ENCODE results near the gene AP2A2. TPM values are rescaled to one million over a fixed set of nuclear protein-coding genes. Genes with fewer than 3 reads are reported as not detected.

Gene AP2A2
- total and polyA plus RNA-seq, 2 donors, result 26.5 to 51.4 TPM

DNA sequence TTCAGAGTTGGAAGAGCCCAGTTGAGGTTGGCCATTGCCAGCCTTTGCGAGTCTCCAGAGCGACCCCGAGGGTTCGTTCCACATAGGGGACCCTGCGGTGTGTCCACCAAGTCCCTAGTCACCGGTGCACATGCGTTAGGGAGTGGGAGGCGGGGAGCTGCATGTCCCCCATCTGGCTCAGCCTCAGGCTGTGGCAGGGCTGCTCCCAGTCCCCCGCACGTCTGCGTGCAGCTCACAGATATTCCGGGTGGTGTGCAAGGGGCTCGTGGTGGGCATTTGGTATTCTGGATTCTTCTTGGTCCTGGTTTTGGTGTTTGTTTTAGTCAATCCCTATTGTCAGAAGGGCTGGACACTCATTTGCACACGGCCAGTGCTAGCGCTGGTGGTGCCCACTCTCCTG is 62.0 kb downstream of the AP2A2 start:
- DNase-seq (ENCODE audit: extremely low spot score), result no peak
- H3K27ac ChIP-seq (ENCODE audit: low read depth), result no peak overlapping the region
- peaks cover 3% of the 10 kb centered on the region for H3K36me3 ChIP-seq (ENCODE audit: insufficient read depth)
- no peak overlapping the region for H3K4me3 ChIP-seq (ENCODE audit: low read depth, low read length)
- WGBS, result 94% methylated on average over 15 of the region's 15 CpGs
- no peaks in the 10 kb centered on the region for H3K4me1 ChIP-seq (ENCODE audit: insufficient read depth)

DNA sequence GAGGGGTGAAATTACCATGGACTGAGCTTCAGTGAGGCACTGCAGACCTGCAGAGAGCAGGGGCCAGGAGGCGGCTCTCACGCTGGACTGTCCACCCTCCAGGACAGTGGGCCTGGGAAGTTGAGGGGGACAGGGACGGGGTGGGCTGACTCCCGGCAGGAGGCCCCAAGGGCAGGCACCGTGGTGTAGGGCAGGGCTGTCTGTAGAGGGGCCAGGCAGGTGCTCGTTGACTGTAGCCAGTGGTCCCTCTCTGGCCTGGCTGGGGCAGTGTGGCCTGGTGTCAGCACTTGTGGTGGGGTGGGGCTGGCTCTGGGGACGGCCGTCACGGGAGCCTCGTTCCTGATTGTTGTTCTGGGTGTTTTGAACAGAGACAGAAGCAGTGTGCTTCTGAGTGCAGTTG is 64.4 kb downstream of the AP2A2 start:
- Histone ChIP-seq H3K36me3 (ENCODE audit: insufficient read depth) (peaks cover 7% of the 10 kb centered on the region), H3K4me1 (ENCODE audit: insufficient read depth) (no peaks in the 10 kb centered on the region), H3K4me3 (ENCODE audit: low read depth, low read length) (no peak overlapping the region), H3K27ac (ENCODE audit: low read depth) (no peak overlapping the region)
- DNase-seq (ENCODE audit: extremely low spot score), result no peak
- WGBS, result 85% methylated on average over 10 of the region's 10 CpGs

DNA sequence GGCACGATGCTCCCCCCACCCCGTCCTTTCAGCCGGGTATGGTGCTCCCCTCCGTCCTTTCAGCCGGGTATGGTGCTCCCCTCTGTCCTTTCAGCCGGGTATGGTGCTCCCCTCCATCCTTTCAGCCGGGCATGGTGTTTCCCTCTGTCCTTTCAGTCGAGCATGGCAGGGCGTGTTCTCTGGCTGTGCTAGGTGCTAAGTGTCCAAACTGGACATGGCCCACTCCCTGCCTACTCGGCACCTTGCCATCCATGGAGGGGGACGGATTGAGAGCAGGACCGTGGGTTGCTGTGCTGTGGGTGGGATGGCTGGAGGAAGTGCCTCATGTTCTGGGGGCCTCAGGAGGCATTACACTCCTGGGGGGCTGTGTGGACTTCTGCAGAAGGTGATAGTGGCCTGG is 65.4 kb downstream of the AP2A2 start:
- H3K36me3 ChIP-seq (ENCODE audit: insufficient read depth), result peaks cover 7% of the 10 kb centered on the region
- H3K27ac ChIP-seq (ENCODE audit: low read depth), result no peak overlapping the region

DNA sequence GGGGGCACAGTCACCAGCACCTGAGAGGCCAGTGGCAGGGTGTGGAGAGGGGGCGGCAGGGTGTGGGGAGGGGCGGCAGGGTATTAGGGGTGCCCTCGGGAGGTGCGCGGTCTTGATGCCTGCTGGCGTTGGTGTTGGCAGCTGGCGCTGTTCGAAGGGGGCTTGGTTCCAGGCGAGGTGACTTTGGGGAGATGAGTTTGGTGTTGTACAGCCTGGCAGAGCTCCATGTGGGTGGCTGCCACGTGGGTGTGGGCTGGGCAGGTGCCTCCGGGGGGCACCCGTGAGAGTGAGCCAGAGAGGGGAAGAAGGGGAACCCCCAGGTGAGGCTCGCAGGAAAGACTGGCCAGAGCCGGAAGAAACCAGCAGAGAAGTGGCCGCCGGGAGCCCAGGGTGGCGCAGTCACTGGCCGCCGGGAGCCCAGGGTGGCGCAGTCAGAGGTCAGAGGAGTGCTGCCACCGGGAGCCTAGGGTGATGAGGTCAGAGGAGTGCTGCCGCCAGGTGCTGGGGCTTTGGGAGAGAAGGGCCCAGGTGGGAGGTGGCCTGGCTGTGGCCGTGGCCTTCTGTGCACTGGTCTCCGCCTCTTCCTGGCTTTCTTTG is 66.1 kb downstream of the AP2A2 start:
- 87% methylated on average over 24 of the region's 24 CpGs for WGBS
- H3K4me3 ChIP-seq (ENCODE audit: low read depth, low read length), result no peak overlapping the region
- no peaks in the 10 kb centered on the region for H3K4me1 ChIP-seq (ENCODE audit: insufficient read depth)
- no peak for DNase-seq (ENCODE audit: extremely low spot score)
- H3K36me3 ChIP-seq (ENCODE audit: insufficient read depth), result peaks cover 7% of the 10 kb centered on the region
- H3K27ac ChIP-seq (ENCODE audit: low read depth), result no peak overlapping the region

More for the DNA sequence above, 65.4 kb downstream of the AP2A2 start:
- no peak overlapping the region for H3K4me3 ChIP-seq (ENCODE audit: low read depth, low read length)
- DNase-seq (ENCODE audit: extremely low spot score), result no peak
- H3K4me1 ChIP-seq (ENCODE audit: insufficient read depth), result no peaks in the 10 kb centered on the region
- 83% methylated on average over 12 of the region's 12 CpGs for WGBS

DNA sequence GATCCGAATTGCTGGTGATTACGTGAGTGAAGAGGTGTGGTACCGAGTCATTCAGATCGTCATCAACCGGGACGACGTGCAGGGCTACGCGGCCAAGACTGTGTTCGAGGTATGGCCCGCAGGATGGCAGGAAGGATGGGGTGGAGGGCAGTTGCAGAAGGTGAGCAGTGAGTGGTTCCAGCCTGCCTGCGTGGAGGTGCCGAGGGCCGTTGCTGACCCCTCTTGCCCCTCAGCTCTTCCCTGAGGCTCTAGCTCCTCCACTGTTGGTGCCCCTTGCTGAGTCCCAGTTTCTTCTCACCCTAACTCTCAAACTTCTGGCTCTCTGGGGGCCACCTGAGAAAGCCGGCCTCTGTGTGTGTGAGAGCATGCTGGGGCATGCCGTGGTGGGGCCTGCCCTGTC is 66.9 kb downstream of the AP2A2 start:
- WGBS, result 89% methylated on average over 16 of the region's 16 CpGs
- Histone ChIP-seq H3K4me3 (ENCODE audit: low read depth, low read length) (no peak overlapping the region), H3K4me1 (ENCODE audit: insufficient read depth) (no peaks in the 10 kb centered on the region), H3K27ac (ENCODE audit: low read depth) (no peak overlapping the region), H3K36me3 (ENCODE audit: insufficient read depth) (peaks cover 7% of the 10 kb centered on the region)
- no peak for DNase-seq (ENCODE audit: extremely low spot score)

DNA sequence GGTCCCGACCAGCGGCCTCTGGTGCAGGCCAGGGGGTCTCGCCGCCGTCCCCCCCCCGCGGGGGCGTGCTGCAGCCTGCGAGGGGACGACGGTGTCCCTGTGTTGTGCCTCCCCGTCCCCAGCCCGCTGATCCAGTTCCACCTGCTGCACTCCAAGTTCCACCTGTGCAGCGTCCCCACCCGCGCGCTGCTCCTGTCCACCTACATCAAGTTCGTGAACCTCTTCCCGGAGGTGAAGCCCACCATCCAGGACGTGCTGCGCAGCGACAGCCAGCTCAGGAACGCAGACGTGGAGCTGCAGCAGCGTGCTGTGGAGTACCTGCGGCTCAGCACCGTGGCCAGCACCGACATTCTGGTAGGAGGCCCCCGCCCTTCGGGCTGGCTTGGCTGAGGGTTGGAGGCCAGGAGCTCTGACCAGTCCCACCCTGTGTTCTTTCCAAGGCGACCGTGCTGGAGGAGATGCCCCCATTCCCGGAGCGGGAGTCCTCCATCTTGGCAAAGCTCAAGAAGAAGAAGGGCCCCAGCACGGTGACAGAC is 68.0 kb downstream of the AP2A2 start:
- Histone ChIP-seq H3K4me1 (ENCODE audit: insufficient read depth) (no peaks in the 10 kb centered on the region), H3K36me3 (ENCODE audit: insufficient read depth) (peaks cover 5% of the 10 kb centered on the region), H3K4me3 (ENCODE audit: low read depth, low read length) (no peak overlapping the region), H3K27ac (ENCODE audit: low read depth) (no peak overlapping the region)
- no peak for DNase-seq (ENCODE audit: extremely low spot score)
- 93% methylated on average over 35 of the region's 35 CpGs for WGBS

- Histone ChIP-seq H3K4me1 (ENCODE audit: insufficient read depth) (no peaks in the 10 kb centered on the region), H3K4me3 (ENCODE audit: low read depth, low read length) (no peak overlapping the region), H3K36me3 (ENCODE audit: insufficient read depth) (peaks cover 5% of the 10 kb centered on the region), H3K27ac (ENCODE audit: low read depth) (no peak overlapping the region)
- 82% methylated on average over 16 of the region's 16 CpGs for WGBS
- no peak for DNase-seq (ENCODE audit: extremely low spot score)
Observed at GRCh38 chr11:995044-995751, 69.5 kb downstream of the AP2A2 start.

DNA sequence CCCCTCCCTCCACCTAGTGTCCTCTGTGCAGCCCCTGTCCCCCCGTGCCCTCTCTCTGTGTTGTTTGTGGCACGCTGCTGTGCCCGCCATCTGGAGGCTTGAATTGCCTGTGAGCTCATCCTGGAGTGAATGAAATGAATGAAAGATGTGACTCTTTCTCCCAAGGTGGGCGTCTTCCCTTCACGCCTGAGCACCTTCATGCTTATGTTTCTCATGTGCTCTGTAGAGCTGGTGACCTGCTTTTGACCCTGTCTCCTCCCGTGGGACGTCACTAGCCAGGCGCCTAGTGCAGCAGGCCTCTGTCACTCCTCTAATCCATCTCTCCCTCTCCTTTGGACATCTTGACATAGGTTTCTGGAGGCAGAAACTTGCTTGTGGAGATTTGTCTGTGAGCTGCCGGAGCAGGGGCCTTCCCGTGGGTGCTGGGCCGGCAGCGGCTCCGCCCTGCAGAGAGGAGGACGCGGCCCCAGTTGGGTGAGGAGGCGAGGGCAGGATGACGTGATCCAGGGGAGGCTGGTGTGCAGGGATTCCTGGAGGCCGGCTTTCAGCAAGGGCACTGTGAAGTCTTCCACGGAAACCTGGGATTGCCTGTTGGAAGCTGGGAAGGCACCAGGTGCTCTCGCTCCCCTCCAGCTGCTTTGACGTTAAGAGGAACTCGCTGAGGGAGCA is 70.2 kb downstream of the AP2A2 start:
- H3K4me3 ChIP-seq (ENCODE audit: low read depth, low read length), result no peak overlapping the region
- DNase-seq (ENCODE audit: extremely low spot score), result no peak
- H3K36me3 ChIP-seq (ENCODE audit: insufficient read depth), result peaks cover 5% of the 10 kb centered on the region
- no peaks in the 10 kb centered on the region for H3K4me1 ChIP-seq (ENCODE audit: insufficient read depth)
- WGBS, result 76% methylated on average over 22 of the region's 22 CpGs
- H3K27ac ChIP-seq (ENCODE audit: low read depth), result no peak overlapping the region

- Histone ChIP-seq H3K36me3 (ENCODE audit: insufficient read depth) (peaks cover 5% of the 10 kb centered on the region), H3K27ac (ENCODE audit: low read depth) (no peak overlapping the region), H3K4me1 (ENCODE audit: insufficient read depth) (no peaks in the 10 kb centered on the region), H3K4me3 (ENCODE audit: low read depth, low read length) (no peak overlapping the region)
- 94% methylated on average over 10 of the region's 10 CpGs for WGBS
- no peak for DNase-seq (ENCODE audit: extremely low spot score)
Observed at GRCh38 chr11:996681-997080, 71.0 kb downstream of the AP2A2 start.

- Histone ChIP-seq H3K4me1 (ENCODE audit: insufficient read depth) (no peaks in the 10 kb centered on the region), H3K36me3 (ENCODE audit: insufficient read depth) (peaks cover 5% of the 10 kb centered on the region), H3K4me3 (ENCODE audit: low read depth, low read length) (no peak overlapping the region), H3K27ac (ENCODE audit: low read depth) (no peak overlapping the region)
- WGBS, result 89% methylated on average over 14 of the region's 14 CpGs
- DNase-seq (ENCODE audit: extremely low spot score), result no peak
Observed at GRCh38 chr11:997907-998306, 72.2 kb downstream of the AP2A2 start.

DNA sequence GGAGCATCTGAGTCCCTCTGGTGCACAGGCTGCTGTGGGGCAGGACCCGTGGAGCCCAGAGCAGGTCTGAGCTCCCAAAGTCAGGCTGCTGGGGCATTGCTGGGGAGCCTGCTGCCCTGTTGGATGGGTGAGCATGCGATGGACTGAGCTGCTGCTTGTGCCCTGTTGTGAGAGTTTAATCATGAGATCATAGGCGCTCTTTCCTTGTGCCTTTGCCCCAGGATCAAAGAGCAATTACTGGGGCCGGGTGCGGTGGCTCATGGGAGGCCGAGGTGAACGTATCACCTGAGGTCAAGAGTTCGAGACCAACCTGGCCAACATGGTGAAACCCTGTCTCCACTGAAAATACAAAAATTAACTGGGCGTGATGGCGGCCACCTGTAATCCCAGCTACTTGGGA is 73.3 kb downstream of the AP2A2 start:
- DNase-seq (ENCODE audit: extremely low spot score), result no peak
- Histone ChIP-seq H3K4me1 (ENCODE audit: insufficient read depth) (no peaks in the 10 kb centered on the region), H3K36me3 (ENCODE audit: insufficient read depth) (peaks cover 5% of the 10 kb centered on the region), H3K4me3 (ENCODE audit: low read depth, low read length) (no peak overlapping the region), H3K27ac (ENCODE audit: low read depth) (no peak overlapping the region)
- 95% methylated on average over 10 of the region's 10 CpGs for WGBS

GRCh38 chr11:1000357-1001278 is 74.9 kb downstream of the AP2A2 start:
- peaks cover 3% of the 10 kb centered on the region for H3K36me3 ChIP-seq (ENCODE audit: insufficient read depth)
- WGBS, result 90% methylated on average over 38 of the region's 38 CpGs
- H3K4me1 ChIP-seq (ENCODE audit: insufficient read depth), result no peaks in the 10 kb centered on the region
- H3K27ac ChIP-seq (ENCODE audit: low read depth), result no peak overlapping the region
- DNase-seq (ENCODE audit: extremely low spot score), result no peak
- H3K4me3 ChIP-seq (ENCODE audit: low read depth, low read length), result no peak overlapping the region

Data from urinary bladder (tissue), 4 donors.